Measurements from ENCODE around the gene RNF146. TPM values are rescaled to one million over a fixed set of nuclear protein-coding genes. Genes with fewer than 3 reads are reported as not detected.

RNF146 gene
- total and polyA plus RNA-seq, 9 donors = 39.2 to 66.9 (median 52.3) TPM

GRCh38 chr6:127299522-127300240, 33.0 kb downstream of the RNF146 start:
- Histone ChIP-seq H3K4me1 (ENCODE audit: control insufficient read depth, insufficient read depth, low read length) (peaks cover 3% of the 10 kb centered on the region), H3K27me3 (ENCODE audit: control insufficient read depth, insufficient read depth, low read length) (no peaks in the 10 kb centered on the region), H3K27ac (ENCODE audit: low read length) (no peak overlapping the region), H3K9me3 (replicated peaks; ENCODE audit: control insufficient read depth, low read depth, low read length) (no peaks in the 10 kb centered on the region), H3K4me3 (ENCODE audit: low read length) (no peak overlapping the region), H3K36me3 (ENCODE audit: control insufficient read depth, insufficient read depth, low read length) (peaks cover 2% of the 10 kb centered on the region)
- no CpG with 5 or more reads among the region's 4 CpGs for WGBS (ENCODE audit: insufficient coverage)
- no peak for DNase-seq

- Histone ChIP-seq H3K27me3 (ENCODE audit: control insufficient read depth, insufficient read depth, low read length) (no peaks in the 10 kb centered on the region), H3K9me3 (replicated peaks; ENCODE audit: control insufficient read depth, low read depth, low read length) (no peaks in the 10 kb centered on the region), H3K36me3 (ENCODE audit: control insufficient read depth, insufficient read depth, low read length) (peaks cover 2% of the 10 kb centered on the region), H3K27ac (ENCODE audit: low read length) (no peak overlapping the region), H3K4me3 (ENCODE audit: low read length) (no peak overlapping the region), H3K4me1 (ENCODE audit: control insufficient read depth, insufficient read depth, low read length) (peaks cover 3% of the 10 kb centered on the region)
- peak; percentile 79 for DNase-seq
Measured at GRCh38 chr6:127300411-127300810, 33.7 kb downstream of the RNF146 start.

GRCh38 chr6:127301199-127301700, 34.6 kb downstream of the RNF146 start:
- WGBS (ENCODE audit: insufficient coverage) = no CpG with 5 or more reads among the region's 6 CpGs
- DNase-seq = peak; percentile 74
- Histone ChIP-seq H3K36me3 (ENCODE audit: control insufficient read depth, insufficient read depth, low read length) (peaks cover 4% of the 10 kb centered on the region), H3K27ac (ENCODE audit: low read length) (peak overlapping the region; percentile 17), H3K4me1 (ENCODE audit: control insufficient read depth, insufficient read depth, low read length) (peaks cover 3% of the 10 kb centered on the region), H3K9me3 (replicated peaks; ENCODE audit: control insufficient read depth, low read depth, low read length) (peaks cover 2% of the 10 kb centered on the region), H3K4me3 (ENCODE audit: low read length) (no peak overlapping the region), H3K27me3 (ENCODE audit: control insufficient read depth, insufficient read depth, low read length) (no peaks in the 10 kb centered on the region)

- DNase-seq = peak; percentile 76
- WGBS (ENCODE audit: insufficient coverage) = no CpG with 5 or more reads among the region's 6 CpGs
- Histone ChIP-seq H3K27ac (ENCODE audit: low read length) (no peak overlapping the region), H3K9me3 (replicated peaks; ENCODE audit: control insufficient read depth, low read depth, low read length) (peaks cover 8% of the 10 kb centered on the region), H3K36me3 (ENCODE audit: control insufficient read depth, insufficient read depth, low read length) (peaks cover 2% of the 10 kb centered on the region), H3K4me3 (ENCODE audit: low read length) (no peak overlapping the region), H3K27me3 (ENCODE audit: control insufficient read depth, insufficient read depth, low read length) (no peaks in the 10 kb centered on the region), H3K4me1 (ENCODE audit: control insufficient read depth, insufficient read depth, low read length) (peaks cover 3% of the 10 kb centered on the region)
Measured at GRCh38 chr6:127302728-127303660, 36.3 kb downstream of the RNF146 start.

- DNase-seq = no peak
- H3K36me3 ChIP-seq (ENCODE audit: control insufficient read depth, insufficient read depth, low read length) = peaks cover 2% of the 10 kb centered on the region
- peaks cover 15% of the 10 kb centered on the region for H3K9me3 ChIP-seq (replicated peaks; ENCODE audit: control insufficient read depth, low read depth, low read length)
- no peaks in the 10 kb centered on the region for H3K27me3 ChIP-seq (ENCODE audit: control insufficient read depth, insufficient read depth, low read length)
- H3K4me3 ChIP-seq (ENCODE audit: low read length) = no peak overlapping the region
- H3K27ac ChIP-seq (ENCODE audit: low read length) = no peak overlapping the region
- 83% methylated on average over 1 of the region's 3 CpGs for WGBS (ENCODE audit: insufficient coverage)
- peaks cover 3% of the 10 kb centered on the region for H3K4me1 ChIP-seq (ENCODE audit: control insufficient read depth, insufficient read depth, low read length)
Measured at GRCh38 chr6:127303917-127304316, 37.3 kb downstream of the RNF146 start.

GRCh38 chr6:127305741-127306140, 39.1 kb downstream of the RNF146 start:
- no peaks in the 10 kb centered on the region for H3K27me3 ChIP-seq (ENCODE audit: control insufficient read depth, insufficient read depth, low read length)
- no peaks in the 10 kb centered on the region for H3K4me1 ChIP-seq (ENCODE audit: control insufficient read depth, insufficient read depth, low read length)
- no CpG with 5 or more reads among the region's 1 CpG for WGBS (ENCODE audit: insufficient coverage)
- no peak overlapping the region for H3K27ac ChIP-seq (ENCODE audit: low read length)
- H3K4me3 ChIP-seq (ENCODE audit: low read length) = no peak overlapping the region
- no peak for DNase-seq
- peaks cover 18% of the 10 kb centered on the region for H3K9me3 ChIP-seq (replicated peaks; ENCODE audit: control insufficient read depth, low read depth, low read length)
- H3K36me3 ChIP-seq (ENCODE audit: control insufficient read depth, insufficient read depth, low read length) = peaks cover 4% of the 10 kb centered on the region

GRCh38 chr6:127317388-127318128, 50.9 kb downstream of the RNF146 start:
- peaks cover 3% of the 10 kb centered on the region for H3K36me3 ChIP-seq (ENCODE audit: control insufficient read depth, insufficient read depth, low read length)
- no peaks in the 10 kb centered on the region for H3K4me1 ChIP-seq (ENCODE audit: control insufficient read depth, insufficient read depth, low read length)
- no peaks in the 10 kb centered on the region for H3K27me3 ChIP-seq (ENCODE audit: control insufficient read depth, insufficient read depth, low read length)
- H3K9me3 ChIP-seq (replicated peaks; ENCODE audit: control insufficient read depth, low read depth, low read length) = no peaks in the 10 kb centered on the region
- no peak for DNase-seq
- H3K27ac ChIP-seq (ENCODE audit: low read length) = no peak overlapping the region
- no CpG with 5 or more reads among the region's 6 CpGs for WGBS (ENCODE audit: insufficient coverage)
- H3K4me3 ChIP-seq (ENCODE audit: low read length) = no peak overlapping the region

- H3K4me3 ChIP-seq (ENCODE audit: low read length) = no peak overlapping the region
- no peak for DNase-seq
- no peaks in the 10 kb centered on the region for H3K4me1 ChIP-seq (ENCODE audit: control insufficient read depth, insufficient read depth, low read length)
- H3K27ac ChIP-seq (ENCODE audit: low read length) = no peak overlapping the region
- H3K9me3 ChIP-seq (replicated peaks; ENCODE audit: control insufficient read depth, low read depth, low read length) = no peaks in the 10 kb centered on the region
- no CpG with 5 or more reads among the region's 1 CpG for WGBS (ENCODE audit: insufficient coverage)
- no peaks in the 10 kb centered on the region for H3K36me3 ChIP-seq (ENCODE audit: control insufficient read depth, insufficient read depth, low read length)
- H3K27me3 ChIP-seq (ENCODE audit: control insufficient read depth, insufficient read depth, low read length) = no peaks in the 10 kb centered on the region
Measured at GRCh38 chr6:127319686-127320085, 53.0 kb downstream of the RNF146 start.

GRCh38 chr6:127328043-127328609, 61.5 kb downstream of the RNF146 start:
- H3K9me3 ChIP-seq (replicated peaks; ENCODE audit: control insufficient read depth, low read depth, low read length) = no peaks in the 10 kb centered on the region
- H3K4me3 ChIP-seq (ENCODE audit: low read length) = no peak overlapping the region
- H3K27me3 ChIP-seq (ENCODE audit: control insufficient read depth, insufficient read depth, low read length) = no peaks in the 10 kb centered on the region
- no peaks in the 10 kb centered on the region for H3K4me1 ChIP-seq (ENCODE audit: control insufficient read depth, insufficient read depth, low read length)
- no peak for DNase-seq
- peaks cover 11% of the 10 kb centered on the region for H3K36me3 ChIP-seq (ENCODE audit: control insufficient read depth, insufficient read depth, low read length)
- H3K27ac ChIP-seq (ENCODE audit: low read length) = no peak overlapping the region
